ENCODE results near the gene NBPF1.
"Not testable (repeated sequence)": the region's sequence is repeated elsewhere in the genome, so short reads cannot be mapped to it uniquely, and the experiment has no call there.

Gene NBPF1

GRCh38 chr1:16540421-16540893 is 72.9 kb downstream of the NBPF1 start:
- DNase-seq, result not testable (repeated sequence)

- not testable (repeated sequence) for DNase-seq
Observed at GRCh38 chr1:16537528-16537927, 75.8 kb downstream of the NBPF1 start.

- DNase-seq, result not testable (repeated sequence)
Observed at GRCh38 chr1:16536796-16537195, 76.6 kb downstream of the NBPF1 start.

DNA sequence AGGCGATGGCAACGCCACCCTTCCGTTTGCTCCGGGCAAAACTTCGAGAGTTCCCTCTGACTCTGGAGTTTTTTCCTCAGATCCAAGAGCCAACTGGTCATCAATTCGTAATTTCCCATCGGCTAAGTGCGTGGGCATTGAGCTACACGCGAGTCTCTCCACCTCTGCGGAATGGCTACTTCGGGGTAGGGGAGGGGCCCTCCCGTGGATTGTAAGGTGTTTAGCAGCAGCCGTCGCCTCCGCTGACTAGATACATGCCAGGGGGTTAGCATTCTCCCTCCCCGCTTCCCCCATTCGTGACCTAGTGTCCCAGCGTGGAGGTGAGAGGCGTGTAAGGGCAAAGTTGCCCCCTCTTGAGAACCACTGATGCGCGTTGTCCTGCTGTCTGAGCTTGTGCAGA is 77.5 kb downstream of the NBPF1 start:
- DNase-seq, result not testable (repeated sequence)

DNA sequence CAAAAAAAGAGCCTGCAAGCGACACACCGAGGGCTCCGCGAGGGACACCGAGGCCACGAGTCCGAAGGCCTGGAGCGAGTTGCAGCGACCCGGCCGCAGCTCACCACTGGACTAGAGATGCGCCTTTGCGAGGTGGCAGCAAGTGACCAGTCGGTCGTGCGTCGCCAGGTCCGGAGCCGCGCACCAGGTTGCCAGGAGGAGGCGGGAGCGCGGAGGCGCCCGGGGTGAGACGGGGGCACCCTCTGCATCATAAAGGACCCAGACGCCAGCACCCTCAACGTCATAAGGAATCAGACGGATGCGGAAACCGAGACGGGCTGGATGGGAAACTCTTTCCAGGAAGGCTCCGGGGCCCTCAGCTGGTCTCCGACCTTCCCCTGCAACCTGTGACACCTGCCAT is 77.9 kb downstream of the NBPF1 start:
- not testable (repeated sequence) for DNase-seq

GRCh38 chr1:16534829-16535456 is 78.4 kb downstream of the NBPF1 start:
- DNase-seq, result not testable (repeated sequence)

GRCh38 chr1:16534239-16534828 is 79.0 kb downstream of the NBPF1 start:
- DNase-seq, result not testable (repeated sequence)

GRCh38 chr1:16532235-16532991 is 81.0 kb downstream of the NBPF1 start:
- DNase-seq, result not testable (repeated sequence)

- DNase-seq, result not testable (repeated sequence)
Observed at GRCh38 chr1:16528338-16528737, 85.0 kb downstream of the NBPF1 start.

DNA sequence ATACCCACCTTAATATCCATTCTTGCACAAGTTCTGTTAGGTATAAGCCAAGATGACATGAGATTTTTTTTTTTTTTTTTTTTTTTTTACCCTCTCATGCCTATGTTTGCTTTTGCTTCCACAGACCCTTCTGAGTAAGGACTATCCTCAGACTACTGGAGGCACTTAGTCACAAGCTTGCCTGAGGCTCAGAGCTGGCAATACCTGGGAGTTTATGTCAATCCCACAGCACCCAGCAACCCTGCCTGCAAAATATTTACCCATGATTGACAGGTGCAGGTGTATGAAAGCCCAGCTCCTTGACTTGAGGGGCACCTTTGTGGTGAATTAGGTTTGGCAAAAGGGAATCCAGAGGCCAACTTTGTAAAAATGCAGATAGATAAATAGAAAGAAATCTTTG is 87.6 kb downstream of the NBPF1 start:
- DNase-seq, result not testable (repeated sequence)

GRCh38 chr1:16521679-16522078 is 91.7 kb downstream of the NBPF1 start:
- not testable (repeated sequence) for DNase-seq

DNA sequence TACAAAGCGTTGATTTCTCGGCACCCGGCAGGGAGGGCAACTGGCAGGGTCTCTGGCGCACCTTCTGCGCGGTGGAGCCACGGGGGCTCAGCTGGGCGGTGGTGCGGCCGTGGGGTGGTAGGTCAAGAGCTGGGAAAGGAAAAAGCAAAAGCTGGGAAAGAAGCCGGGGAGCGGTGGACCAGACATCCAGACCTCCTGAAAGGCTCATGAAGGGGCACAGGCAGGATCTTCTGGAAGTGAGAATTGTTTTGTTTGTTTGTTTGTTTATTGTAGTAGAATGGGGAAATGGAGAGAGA is 92.1 kb downstream of the NBPF1 start:
- no peak for DNase-seq

GRCh38 chr1:16520435-16521287 is 92.7 kb downstream of the NBPF1 start:
- not testable (repeated sequence) for DNase-seq

DNA sequence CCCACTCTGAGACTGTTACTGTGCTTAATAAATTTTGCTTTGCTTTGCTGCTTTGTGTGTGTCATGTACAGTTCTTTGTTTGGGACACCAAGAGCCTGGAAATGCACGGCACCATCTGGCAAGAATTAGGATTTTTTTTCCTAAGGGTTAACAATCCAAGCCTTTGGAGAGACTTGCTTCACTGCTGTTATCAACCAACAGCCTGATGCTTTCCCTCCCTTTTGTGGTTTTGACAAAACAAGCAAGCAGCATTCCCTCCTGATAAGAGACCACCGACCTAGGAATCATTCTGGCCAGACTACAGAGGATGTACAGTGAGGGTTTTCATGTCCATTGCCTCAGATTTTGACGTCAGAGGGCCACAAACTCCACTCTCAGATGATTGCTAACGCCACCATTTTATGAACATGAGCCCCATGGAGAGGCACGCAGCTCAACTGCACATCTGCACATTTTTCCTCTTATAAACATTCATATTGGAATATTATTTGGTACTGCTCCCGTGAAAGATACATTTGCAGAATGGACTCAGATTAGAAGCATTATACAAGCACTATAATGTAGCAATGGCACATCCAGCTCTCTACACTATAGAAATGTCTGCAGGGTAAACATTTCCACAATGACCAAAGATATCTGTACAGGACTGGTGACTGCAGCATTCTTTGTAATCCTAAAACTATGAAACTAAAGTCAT is 94.0 kb downstream of the NBPF1 start:
- not testable (repeated sequence) for DNase-seq

DNA sequence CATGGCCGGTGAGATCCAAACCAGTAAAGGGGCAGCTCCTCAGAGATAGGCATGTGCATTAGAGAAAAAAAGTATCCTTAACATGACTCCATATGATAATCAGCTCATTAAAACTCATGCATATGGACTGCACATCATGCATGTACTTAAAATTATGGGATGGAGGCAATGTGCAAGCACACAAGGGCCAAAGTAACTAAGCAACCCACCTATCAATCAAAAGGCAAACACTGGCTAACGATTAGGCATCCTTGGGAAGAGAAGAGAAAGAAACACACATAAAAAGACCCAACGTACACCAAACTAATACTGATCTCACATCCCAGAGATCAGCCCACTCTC is 94.5 kb downstream of the NBPF1 start:
- not testable (repeated sequence) for DNase-seq

- not testable (repeated sequence) for DNase-seq
Observed at GRCh38 chr1:16516694-16517410, 96.5 kb downstream of the NBPF1 start.

DNA sequence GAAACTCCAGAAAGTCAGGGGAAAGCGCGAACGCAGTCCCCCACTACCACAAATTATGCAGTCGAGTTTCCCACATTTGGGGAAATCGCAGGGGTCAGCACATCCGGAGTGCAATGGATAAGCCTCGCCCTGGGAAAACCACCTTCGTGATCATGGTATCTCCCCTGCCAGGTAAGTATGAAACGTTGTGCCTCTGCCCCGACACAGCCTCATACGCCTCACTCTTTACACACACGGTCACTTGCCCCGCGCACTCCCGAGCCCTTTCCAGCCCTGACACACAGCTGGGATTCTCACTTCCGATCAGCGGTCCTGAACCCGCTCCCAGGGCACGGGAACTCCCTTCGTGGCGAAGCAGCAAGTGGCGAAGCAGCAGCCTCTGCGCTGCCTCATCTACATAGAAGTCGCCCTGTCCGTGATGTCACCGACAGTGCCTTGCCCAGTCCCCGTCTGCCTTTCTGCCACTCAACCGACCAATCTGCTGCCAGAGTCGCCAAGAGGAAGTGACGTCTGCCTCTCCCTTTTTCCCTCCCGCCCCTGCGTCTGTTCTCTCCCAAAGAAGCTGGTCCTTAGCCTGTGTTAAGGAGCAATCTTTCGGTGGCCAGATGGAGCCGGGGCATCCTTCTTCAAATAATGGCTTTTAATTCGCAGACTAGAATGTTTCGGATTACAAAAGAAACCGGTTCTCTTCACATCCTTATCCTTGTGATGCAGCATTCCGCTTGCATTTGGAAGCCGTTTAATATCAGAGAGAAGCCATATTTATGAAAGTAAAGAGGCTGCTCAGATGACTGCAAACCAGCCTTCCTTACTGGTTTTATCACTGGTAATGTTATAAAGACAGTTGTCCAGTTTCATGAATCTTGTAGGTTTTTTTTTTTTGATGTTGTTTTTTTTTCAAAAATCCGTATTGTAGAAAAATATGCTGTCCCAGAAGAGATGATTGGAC is 99.0 kb downstream of the NBPF1 start, which contains the start of gene RNU1-1:
Gene RNU1-1, minus strand, starts transcription at position 179 of the 949 bp plus-strand sequence.
- DNase-seq, result not testable (repeated sequence)

GRCh38 chr1:16513412-16514106 is 99.8 kb downstream of the NBPF1 start:
- not testable (repeated sequence) for DNase-seq

- DNase-seq, result not testable (repeated sequence)
Observed at GRCh38 chr1:16512624-16513411, 100.5 kb downstream of the NBPF1 start.
